AG09309 (cell line): ENCODE measurements around the gene SSNA1.
A peak's percentile ranks its signal among the peaks of the same experiment; 100 is the strongest.

Experiments used
- DNase-seq: peaks from one replicate; pipeline ENCODE4 v3.0.0-alpha.2; 2010; ENCODE audit warnings: low read depth
- H3K4me3 ChIP-seq: 2 replicates; pipeline ENCODE4 v1.5.1; 2011; ENCODE audit warnings: mild to moderate bottlenecking, low read depth, low read length, moderate library complexity; ENCODE audit not compliant: control insufficient read depth
- TF ChIP-seq, protein P1 (sequence below): IDR thresholded peaks from 2 replicates; pipeline ENCODE4 v1.5.1; 2011; ENCODE audit warnings: mild to moderate bottlenecking, low read depth, low read length, inconsistent platforms; ENCODE audit not compliant: insufficient read depth, control insufficient read depth; ENCODE audit errors: missing control alignments

SSNA1 gene

DNA sequence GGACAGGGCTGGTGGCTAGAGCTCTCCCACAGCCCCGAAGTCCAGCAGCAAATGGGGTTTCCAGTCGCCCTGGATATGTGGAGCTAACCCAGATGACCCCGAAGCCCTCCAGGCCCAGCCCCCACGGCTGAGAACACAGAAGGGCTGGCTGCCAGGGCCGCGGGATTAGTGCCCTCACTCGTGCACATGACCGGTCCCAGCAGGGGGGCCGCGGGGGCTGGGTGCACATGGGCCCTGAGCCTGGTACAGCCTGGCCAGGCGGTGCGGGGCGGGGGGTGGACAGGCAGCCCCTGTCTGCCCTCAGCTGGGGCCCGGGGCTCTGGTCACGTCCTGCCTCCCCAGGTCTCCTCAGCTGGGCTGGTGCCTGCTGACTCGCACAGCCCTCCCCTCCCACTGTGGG is 5.9 kb downstream of the SSNA1 start:
- TF ChIP-seq, protein P1, sequence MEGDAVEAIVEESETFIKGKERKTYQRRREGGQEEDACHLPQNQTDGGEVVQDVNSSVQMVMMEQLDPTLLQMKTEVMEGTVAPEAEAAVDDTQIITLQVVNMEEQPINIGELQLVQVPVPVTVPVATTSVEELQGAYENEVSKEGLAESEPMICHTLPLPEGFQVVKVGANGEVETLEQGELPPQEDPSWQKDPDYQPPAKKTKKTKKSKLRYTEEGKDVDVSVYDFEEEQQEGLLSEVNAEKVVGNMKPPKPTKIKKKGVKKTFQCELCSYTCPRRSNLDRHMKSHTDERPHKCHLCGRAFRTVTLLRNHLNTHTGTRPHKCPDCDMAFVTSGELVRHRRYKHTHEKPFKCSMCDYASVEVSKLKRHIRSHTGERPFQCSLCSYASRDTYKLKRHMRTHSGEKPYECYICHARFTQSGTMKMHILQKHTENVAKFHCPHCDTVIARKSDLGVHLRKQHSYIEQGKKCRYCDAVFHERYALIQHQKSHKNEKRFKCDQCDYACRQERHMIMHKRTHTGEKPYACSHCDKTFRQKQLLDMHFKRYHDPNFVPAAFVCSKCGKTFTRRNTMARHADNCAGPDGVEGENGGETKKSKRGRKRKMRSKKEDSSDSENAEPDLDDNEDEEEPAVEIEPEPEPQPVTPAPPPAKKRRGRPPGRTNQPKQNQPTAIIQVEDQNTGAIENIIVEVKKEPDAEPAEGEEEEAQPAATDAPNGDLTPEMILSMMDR, result no peak
- no peak overlapping the region for H3K4me3 ChIP-seq
- DNase-seq, result no peak

DNA sequence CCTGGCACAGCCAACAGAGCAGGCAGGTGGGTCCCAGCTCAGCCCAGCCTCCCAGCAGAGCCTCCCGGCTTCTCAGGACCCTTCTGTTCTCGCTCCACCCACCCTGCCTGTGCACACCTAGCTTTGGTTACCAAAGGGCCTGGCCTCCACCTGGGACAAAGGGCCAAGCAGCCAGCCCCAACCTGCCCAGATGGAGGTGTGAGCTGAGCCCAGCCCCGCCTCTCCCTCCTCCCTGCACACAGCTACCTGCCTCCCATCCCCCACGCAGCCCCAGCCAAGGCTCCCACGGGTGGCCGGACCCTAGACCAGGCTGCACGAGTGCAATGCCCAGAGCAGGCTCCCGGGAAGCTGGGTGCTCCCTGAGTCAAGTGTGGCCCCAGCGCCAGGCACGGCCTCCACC is 6.4 kb downstream of the SSNA1 start:
- no peak for DNase-seq
- TF ChIP-seq, protein P1, result no peak
- no peak overlapping the region for H3K4me3 ChIP-seq

DNA sequence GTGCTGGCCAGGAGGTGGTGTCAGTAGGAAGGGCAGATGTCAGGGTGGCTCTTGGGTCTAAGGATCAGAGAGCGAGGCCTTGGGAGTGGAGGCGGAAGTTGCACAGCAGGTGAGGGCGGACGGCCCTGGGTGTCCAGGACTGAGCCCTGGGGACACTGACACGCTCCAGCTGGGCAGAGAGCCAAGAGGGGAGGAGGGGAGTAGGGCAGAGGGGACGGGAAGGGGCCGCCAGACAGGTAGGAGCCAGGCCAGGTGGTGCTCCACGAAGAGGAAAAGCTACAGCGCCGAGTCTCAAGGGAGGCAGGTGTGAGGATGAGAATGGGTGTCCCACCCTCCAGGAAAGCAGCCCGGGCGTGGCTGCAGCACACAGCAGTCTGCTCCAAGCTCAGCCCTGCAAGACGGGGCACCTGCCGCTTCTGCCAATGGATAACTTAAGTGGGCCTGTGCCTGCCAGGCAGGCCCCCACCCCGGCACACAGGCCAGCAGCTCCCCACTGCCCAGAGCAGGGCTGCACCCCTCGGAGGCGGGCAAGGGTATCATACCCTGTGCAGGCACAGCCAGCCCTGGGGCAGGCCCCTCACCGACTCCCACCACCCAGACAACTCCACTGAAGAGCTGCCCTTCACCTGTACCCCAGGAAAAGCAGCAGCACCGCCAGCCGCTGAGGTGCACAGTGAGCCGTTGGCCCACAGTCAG is 7.2 kb downstream of the SSNA1 start:
- H3K4me3 ChIP-seq, result no peak overlapping the region
- TF ChIP-seq, protein P1, result no peak
- DNase-seq, result no peak

DNA sequence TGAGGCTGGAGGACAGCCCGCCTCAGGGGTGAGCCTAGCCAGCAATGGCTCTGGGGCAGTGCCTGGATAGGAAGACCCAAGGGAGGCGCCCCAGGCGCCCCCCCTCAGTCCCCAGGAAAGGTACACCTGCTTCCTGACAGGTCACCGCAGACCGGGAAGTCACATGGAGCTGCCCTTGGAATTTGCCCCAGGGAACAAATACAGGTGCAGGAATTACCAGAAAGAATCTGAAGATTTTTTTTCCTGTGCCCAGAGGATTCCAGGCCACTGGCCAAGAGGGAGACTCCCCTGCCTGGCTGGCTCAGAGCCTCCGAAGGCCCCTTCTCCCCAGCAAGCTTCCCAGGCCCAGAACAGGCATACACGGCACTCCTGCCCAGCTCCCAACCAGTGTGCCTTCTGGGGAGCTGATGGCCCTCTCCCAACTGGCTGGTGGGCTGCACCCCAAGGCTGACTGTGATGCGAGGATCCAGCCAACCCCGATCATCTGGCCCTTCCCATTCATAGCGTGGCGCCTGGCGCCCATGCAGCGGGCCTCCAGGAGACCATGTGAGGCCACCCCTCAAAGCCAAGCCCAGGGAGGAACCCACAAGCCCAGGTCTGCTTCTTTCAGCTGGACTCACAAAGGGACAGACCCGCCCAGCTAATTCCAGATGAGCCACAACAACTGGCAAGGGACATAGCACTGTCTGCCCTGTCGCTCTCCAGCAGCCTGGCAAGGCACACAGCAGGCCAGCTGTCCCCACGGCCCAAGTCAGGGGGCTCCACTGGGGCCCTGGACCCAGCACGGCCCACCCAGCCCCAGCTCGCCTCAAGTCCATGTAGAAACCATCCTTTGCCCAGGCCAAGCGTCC is 9.8 kb downstream of the SSNA1 start:
- DNase-seq, result no peak
- TF ChIP-seq, protein P1, result no peak
- peak overlapping the region; percentile 42 for H3K4me3 ChIP-seq

DNA sequence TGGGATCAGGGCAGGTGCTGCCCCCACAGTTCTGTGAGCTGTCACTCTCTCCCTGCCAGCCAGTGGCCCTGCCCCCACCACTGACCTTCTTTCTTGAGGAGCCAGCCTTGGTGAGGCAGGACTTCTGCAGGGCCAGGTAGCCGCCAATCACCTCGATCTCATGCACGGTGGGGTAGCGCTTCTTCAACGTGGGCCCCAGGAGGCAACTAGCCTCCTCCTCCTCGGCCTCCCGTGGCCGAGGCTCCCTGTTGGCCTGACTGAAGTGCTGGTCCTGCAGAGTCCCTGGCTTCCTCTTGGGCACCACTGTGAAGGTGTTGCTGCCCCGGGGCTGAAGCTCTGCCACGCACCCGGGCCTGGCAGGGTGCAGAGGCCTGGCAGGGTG is 10.4 kb downstream of the SSNA1 start:
- TF ChIP-seq, protein P1, result no peak
- no peak for DNase-seq
- H3K4me3 ChIP-seq, result peak overlapping the region; percentile 42

DNA sequence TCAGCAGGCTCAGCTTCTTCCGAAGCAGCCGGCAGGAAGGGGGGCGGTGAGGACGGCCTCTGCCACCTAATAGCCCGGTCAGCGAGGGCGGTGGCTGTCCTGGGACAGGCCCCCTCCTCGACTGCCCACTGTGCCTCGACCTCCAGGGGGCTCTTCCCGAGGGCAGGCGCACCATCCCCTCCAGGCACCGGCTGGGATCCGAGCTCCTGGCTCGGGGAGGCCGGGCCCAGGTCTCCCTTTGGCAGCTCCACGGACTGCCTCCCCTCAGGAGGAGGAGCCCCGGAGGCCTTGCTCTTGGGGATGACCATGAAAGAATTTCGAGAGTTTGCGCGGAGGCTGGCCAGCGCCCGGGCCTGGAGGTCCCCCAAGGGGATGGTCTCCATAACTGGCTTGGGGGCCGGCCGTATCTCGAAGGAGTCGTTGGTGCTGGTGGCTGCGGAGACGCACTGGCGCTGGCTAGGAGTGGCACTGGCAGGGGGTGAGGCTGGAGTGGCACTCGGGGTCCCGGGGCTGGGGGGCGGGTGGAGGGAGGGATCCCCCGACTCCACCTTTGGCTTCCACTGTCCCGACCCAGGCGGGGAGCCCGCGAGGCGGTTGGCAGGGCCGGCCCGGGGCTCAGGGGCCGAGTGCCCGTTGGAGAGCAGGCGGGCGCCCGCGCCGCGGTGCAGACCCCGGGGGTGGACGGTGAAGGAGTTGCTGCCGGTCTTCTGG is 11.1 kb downstream of the SSNA1 start:
- no peak for DNase-seq
- TF ChIP-seq, protein P1, result no peak
- peak overlapping the region; percentile 42 for H3K4me3 ChIP-seq
